Kidney (tissue), 14 donors: ENCODE results near the gene ARID5B. TPM values are rescaled to one million over a fixed set of nuclear protein-coding genes. Genes with fewer than 3 reads are reported as not detected.

ENCODE experiments used
- DNase-seq, 5 donors: peaks; one replicate each; pipeline ENCODE4 v3.0.0-alpha.2; 2013 to 2020
- FAIRE-seq: peaks from 2 replicates; lab custom pipeline; 2012; peaks lifted over from hg19 to GRCh38; lab: Jason Lieb, UNC
- H3K27ac ChIP-seq, 2 donors: one replicate each; pipeline ENCODE4 v1.7.0; 2013; ENCODE audit warnings: low read depth in 2 of 2, low read length in 2 of 2, inconsistent platforms in 1 of 2
- H3K27me3 ChIP-seq: one replicate; pipeline ENCODE4 v1.7.1; 2013; ENCODE audit warnings: low read length, inconsistent platforms; ENCODE audit not compliant: control insufficient read depth, insufficient read depth
- H3K36me3 ChIP-seq, 3 donors: one replicate each; pipeline versions ENCODE4 v1.7.0 to v1.7.1; 2013; ENCODE audit warnings: low read length in 3 of 3, control low read depth in 1 of 3, inconsistent platforms in 1 of 3; ENCODE audit not compliant: insufficient read depth in 3 of 3, control insufficient read depth in 2 of 3
- H3K4me1 ChIP-seq, 3 donors: one replicate each; pipeline versions ENCODE4 v1.7.0 to v1.7.1; 2013; ENCODE audit warnings: low read length in 3 of 3, inconsistent platforms in 1 of 3, low read depth in 1 of 3; ENCODE audit not compliant: control insufficient read depth in 2 of 3, insufficient read depth in 2 of 3
- H3K4me3 ChIP-seq, 3 donors: one replicate each; pipeline versions ENCODE4 v1.7.0 to v1.8.1; 2013; ENCODE audit warnings: low read length in 3 of 3, control low read depth in 1 of 3, inconsistent platforms in 1 of 3
- H3K9ac ChIP-seq, 3 donors: one replicate each; pipeline versions ENCODE4 v1.7.0 to v1.7.1; 2013; ENCODE audit warnings: low read length in 3 of 3, control low read depth in 1 of 3, inconsistent platforms in 1 of 3
- H3K9me3 ChIP-seq, 3 donors: one replicate each; pipeline versions ENCODE4 v1.7.0 to v1.7.1; 2013; ENCODE audit warnings: low read length in 3 of 3, control low read depth in 1 of 3, inconsistent platforms in 1 of 3; ENCODE audit not compliant: control insufficient read depth in 2 of 3, insufficient read depth in 1 of 3
- intact Hi-C: fragments of 100-400 bp; cut with DNase I; formaldehyde crosslinking; loops from one replicate; pipeline ENCODE4 v1.11.1; 2022
- polyA plus RNA-seq: library from polyadenylated mRNA; stranded (reverse); fragments of 350-450 nt; fragmentation: Illumina TruSeq; extraction: RNeasy Lipid Tissue Mini Kit (QIAGEN cat#74804); gene quantifications from one replicate; pipeline ENCODE4 v1.2.3, GENCODE V29; 2014; ENCODE audit warnings: low read depth, low replicate concordance; ENCODE audit not compliant: insufficient read depth
- total RNA-seq: library from RNA; stranded (reverse); fragmentation: NEBNext Ultra II Directional; extraction: Animal tissue kit (Norgen Biotek cat#: 25700); gene quantifications from one replicate; pipeline ENCODE4 v1.2.1, GENCODE V29; 2021
- TF ChIP-seq, protein P1 (sequence below): IDR thresholded peaks from 3 replicates; pipeline ENCODE4 v1.5.1; 2012; ENCODE audit warnings: mild to moderate bottlenecking, moderate library complexity, borderline replicate concordance; ENCODE audit not compliant: insufficient read depth; ENCODE audit errors: extremely low read depth
- donor health status: control.
- donor health status: control.
- donor health status: control.
- donor health status: control.
- donor health status: control.
- donor health status: DM: yes; HTN: yes; CAD: no.
- donor health status: Normal renal cell carcinoma (clear cell type).

Gene ARID5B
- total and polyA plus RNA-seq, 2 donors from 2014 or later, result 8.6 to 77.9 TPM

DNA sequence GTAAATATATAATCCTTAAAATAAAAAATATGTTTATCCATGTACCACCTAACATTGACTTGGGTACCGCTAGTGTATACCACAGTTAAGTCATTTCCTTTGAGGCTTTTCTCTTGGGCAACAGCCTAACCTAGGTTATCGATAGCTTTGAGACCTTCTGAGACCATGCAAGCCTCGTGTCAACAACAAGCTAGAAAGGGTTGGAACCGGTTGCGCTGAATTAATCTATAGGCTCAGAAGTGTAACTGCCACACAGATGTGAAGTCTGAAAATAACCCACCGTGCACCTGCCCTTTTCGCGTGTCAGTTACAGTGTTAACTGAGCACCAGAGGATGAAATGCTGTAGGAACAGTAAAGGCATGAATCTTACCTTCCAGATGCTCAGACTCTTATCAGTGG is 59.8 kb downstream of the ARID5B start:
- no peak for FAIRE-seq
- no peak for DNase-seq
- H3K4me1 ChIP-seq, result peaks cover 0 to 16% (median 13%) of the 10 kb centered on the region in 3 donors
- no peaks in the 10 kb centered on the region for H3K36me3 ChIP-seq
- no peaks in the 10 kb centered on the region for H3K9me3 ChIP-seq
- no peaks in the 10 kb centered on the region for H3K27me3 ChIP-seq
- no peak overlapping the region for H3K4me3 ChIP-seq
- intact Hi-C loops, result no loop called here
- H3K9ac ChIP-seq, result no peak overlapping the region
- TF ChIP-seq, protein P1, sequence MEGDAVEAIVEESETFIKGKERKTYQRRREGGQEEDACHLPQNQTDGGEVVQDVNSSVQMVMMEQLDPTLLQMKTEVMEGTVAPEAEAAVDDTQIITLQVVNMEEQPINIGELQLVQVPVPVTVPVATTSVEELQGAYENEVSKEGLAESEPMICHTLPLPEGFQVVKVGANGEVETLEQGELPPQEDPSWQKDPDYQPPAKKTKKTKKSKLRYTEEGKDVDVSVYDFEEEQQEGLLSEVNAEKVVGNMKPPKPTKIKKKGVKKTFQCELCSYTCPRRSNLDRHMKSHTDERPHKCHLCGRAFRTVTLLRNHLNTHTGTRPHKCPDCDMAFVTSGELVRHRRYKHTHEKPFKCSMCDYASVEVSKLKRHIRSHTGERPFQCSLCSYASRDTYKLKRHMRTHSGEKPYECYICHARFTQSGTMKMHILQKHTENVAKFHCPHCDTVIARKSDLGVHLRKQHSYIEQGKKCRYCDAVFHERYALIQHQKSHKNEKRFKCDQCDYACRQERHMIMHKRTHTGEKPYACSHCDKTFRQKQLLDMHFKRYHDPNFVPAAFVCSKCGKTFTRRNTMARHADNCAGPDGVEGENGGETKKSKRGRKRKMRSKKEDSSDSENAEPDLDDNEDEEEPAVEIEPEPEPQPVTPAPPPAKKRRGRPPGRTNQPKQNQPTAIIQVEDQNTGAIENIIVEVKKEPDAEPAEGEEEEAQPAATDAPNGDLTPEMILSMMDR, result no peak
- no peak overlapping the region for H3K27ac ChIP-seq

DNA sequence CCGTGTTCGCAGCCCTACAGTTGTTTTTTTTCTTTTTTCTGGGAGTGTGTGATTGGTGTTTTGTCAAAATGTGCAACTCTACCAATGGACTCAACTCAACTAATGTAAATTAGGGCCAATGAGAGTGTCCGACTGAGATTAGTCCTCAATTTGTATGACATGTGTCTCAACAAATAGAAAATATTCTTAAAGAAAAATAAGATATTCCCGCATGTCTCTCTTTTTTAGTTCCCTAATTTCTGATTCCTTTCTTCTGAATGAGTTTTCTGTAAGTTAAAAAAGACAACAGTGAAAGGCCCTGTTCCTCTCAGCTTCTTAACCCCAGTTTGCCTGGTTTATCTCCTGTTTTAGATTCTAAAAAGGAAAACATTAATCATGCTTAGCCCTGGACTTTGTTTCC is 61.5 kb downstream of the ARID5B start:
- no peaks in the 10 kb centered on the region for H3K27me3 ChIP-seq
- TF ChIP-seq, protein P1, result no peak
- H3K4me1 ChIP-seq, result peaks cover 0 to 16% (median 13%) of the 10 kb centered on the region in 3 donors
- no peak overlapping the region for H3K4me3 ChIP-seq
- H3K9ac ChIP-seq, result no peak overlapping the region
- DNase-seq (no peak), FAIRE-seq (no peak)
- intact Hi-C loops, result no loop called here
- no peaks in the 10 kb centered on the region for H3K36me3 ChIP-seq
- no peaks in the 10 kb centered on the region for H3K9me3 ChIP-seq
- H3K27ac ChIP-seq, result peak overlapping the region in 1 of 2 donors; percentile 21

DNA sequence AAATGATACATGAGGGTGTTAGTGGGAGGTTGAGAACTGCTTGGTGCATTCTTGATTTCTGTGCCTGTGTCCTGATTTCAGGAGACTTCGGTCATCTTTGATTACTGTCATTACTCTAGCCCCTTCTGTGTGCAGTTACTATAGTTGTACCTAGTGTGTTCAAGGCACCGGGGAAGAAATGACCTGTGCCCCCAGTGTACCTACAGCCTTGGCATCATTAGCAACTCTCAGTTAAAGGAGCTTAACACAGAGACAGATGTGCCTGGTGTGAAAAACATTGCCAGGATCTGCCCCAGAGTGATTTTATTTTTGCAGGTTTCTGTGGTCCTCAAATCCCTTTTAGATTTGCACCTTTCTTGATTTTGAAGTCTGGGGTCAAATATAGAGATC is 62.2 kb downstream of the ARID5B start:
- H3K27me3 ChIP-seq, result no peaks in the 10 kb centered on the region
- peaks cover 0 to 16% (median 13%) of the 10 kb centered on the region in 3 donors for H3K4me1 ChIP-seq
- no peaks in the 10 kb centered on the region for H3K9me3 ChIP-seq
- H3K36me3 ChIP-seq, result no peaks in the 10 kb centered on the region
- intact Hi-C loops, result no loop called here
- no peak for FAIRE-seq
- H3K4me3 ChIP-seq, result peak overlapping the region in 1 of 3 donors; percentile 29
- DNase-seq, result no peak
- peak overlapping the region; percentile 37 to 70 for H3K27ac ChIP-seq
- TF ChIP-seq, protein P1, result no peak
- H3K9ac ChIP-seq, result peak overlapping the region in 1 of 3 donors; percentile 8
